CD4-positive, alpha-beta T cell treated with Interleukin-6 for 4 hours (primary cell): ENCODE measurements around the gene LHFPL2.

Experiments used
- DNase-seq: peaks from one replicate; pipeline ENCODE4 v3.0.0-alpha.2; 2020; ENCODE audit warnings: mixed read lengths

LHFPL2 gene

GRCh38 chr5:78514427-78515330, 133.9 kb downstream of the LHFPL2 start:
- no peak for DNase-seq

- DNase-seq = no peak
These were observed 135.1 kb downstream of the LHFPL2 start for GRCh38 chr5:78513441-78513840.

- no peak for DNase-seq
These were observed 136.1 kb downstream of the LHFPL2 start for GRCh38 chr5:78512435-78512834.

DNA sequence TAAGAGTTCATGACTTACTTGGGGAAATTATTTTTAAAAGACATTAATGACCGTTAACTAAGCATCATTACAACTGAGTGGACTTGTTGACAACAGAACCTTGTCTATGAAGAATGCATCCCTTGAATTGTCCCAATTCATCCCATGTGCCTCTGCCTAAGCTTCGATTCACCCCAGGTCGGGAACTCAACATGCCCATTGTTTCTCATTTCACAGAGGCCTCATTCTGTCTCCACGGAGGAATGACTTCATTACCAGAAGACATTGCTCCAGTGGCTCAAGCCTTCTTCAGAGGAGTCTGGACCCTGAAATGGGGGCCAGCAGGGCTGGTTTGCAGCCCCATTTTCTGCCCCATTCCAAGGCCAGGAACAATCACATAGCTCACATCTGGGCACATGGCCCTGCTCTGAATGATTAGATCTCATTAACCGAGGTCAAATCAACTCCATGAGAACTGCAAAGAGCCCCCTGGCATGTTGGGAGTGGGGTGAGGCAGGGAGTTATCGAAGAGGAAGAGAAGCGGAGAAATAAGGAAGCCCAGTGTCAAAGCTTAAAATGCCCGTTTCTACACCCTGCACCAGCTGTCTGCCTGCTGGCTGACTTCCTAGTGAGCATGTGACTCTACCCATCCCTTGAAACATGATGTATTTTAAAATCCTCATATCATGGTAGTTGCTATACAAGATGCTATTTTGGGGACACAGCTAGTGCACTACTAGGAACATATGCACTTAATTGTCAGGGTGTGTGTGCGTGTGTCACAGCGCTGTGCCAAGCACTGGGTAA, 137.3 kb downstream of the LHFPL2 start:
- no peak for DNase-seq

DNA sequence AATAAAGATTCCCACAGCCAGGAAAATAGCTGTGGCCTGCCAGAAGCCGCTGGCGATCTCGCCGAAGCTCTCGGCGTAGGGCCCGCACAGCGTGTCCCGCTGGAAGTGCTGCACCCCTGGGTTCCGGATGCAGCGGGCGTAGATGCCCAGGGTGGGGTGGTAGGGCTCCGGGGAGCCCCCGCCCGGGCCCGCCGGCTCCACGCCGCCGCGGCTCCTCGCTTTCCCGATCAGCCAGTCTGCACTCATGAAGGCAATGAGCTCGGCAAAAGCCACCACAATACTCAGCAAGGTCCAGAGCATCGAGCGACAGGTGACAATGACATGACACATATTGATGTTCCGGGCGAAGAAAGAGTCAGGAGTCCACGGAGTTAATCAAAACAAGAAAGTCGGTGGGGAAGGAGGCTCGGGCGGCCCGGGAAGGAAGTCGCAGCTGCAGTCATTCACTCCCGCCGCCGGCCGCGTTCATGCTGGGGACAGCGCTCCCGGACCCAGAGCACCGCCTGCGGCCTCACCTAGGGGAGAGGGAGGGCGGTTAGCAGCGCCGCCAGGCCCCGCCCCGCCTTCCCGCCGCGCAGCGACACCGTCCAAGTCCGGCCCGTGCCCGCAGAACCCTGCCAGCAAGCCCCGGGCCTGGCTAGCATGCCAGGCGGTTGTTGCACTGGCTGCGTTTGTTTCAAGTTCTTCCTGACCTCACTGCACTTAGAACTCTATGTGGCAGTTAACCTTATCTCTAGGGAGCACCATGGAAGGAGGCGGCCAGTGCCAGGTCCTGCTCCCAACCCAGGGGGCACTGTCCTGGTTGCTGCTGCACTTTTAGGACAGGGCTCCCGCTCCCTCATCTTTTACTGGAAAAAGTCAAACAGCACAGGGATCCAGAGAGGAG, 138.4 kb downstream of the LHFPL2 start:
- DNase-seq = peak; percentile 36

GRCh38 chr5:78509145-78509865, 139.3 kb downstream of the LHFPL2 start:
- no peak for DNase-seq

- DNase-seq = no peak
These were observed 140.3 kb downstream of the LHFPL2 start for GRCh38 chr5:78508186-78508765.

- no peak for DNase-seq
These were observed 141.0 kb downstream of the LHFPL2 start for GRCh38 chr5:78507531-78507930.

DNA sequence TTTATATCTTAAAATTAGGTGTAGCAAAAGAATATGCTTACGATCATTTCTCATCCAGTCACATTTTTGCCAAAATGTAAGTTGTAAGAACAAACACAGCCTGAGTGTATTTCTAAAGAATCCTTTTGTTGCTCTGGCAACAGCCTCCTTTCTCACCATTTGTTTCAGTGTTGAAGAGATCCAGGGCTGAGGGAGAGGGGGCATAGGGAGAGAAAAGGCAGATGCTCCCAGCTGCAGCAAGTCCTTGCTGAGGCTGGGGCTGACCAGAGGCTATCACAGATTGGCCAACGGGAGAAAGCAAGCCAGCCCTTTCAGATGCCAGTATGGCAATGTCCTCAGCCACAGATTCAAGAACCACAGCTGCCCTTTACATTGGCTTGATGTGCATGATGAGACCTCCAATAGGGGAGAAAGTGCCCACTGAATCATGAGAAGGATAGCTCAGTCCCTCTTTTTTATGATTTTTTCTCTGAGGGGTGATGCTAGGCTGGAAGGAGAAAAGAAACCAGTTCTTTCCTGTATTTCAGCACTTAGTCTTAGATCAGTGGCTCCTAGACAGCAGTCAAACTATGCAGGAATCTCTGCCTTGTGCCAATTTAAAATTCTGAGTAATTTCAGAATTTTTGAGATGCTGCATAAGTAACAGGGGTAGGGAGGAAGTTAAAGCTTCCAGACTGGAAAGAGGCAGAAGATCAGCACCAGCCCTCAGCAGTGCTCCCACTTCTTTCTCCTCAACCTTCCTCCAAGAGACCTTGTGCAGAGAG, 142.1 kb downstream of the LHFPL2 start:
- DNase-seq = no peak

DNA sequence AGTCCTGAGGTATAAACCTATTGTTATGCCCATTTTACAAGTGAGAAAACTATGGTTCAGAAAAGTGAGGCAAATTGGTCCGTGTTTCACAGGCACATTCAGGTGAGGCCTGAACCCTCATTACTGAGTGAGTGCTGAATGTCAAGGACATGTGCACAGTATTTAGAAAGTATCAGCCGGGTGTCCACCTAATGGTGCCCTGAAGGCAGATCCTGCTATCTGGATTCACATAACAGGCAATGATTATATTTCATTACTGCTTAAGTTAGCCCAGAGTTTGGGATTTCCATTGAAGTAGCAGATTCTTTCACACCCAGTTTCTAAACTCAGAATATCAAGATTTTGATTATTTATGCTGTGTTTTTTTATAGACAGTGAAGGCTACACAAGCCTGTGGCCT, 142.7 kb downstream of the LHFPL2 start:
- no peak for DNase-seq

DNA sequence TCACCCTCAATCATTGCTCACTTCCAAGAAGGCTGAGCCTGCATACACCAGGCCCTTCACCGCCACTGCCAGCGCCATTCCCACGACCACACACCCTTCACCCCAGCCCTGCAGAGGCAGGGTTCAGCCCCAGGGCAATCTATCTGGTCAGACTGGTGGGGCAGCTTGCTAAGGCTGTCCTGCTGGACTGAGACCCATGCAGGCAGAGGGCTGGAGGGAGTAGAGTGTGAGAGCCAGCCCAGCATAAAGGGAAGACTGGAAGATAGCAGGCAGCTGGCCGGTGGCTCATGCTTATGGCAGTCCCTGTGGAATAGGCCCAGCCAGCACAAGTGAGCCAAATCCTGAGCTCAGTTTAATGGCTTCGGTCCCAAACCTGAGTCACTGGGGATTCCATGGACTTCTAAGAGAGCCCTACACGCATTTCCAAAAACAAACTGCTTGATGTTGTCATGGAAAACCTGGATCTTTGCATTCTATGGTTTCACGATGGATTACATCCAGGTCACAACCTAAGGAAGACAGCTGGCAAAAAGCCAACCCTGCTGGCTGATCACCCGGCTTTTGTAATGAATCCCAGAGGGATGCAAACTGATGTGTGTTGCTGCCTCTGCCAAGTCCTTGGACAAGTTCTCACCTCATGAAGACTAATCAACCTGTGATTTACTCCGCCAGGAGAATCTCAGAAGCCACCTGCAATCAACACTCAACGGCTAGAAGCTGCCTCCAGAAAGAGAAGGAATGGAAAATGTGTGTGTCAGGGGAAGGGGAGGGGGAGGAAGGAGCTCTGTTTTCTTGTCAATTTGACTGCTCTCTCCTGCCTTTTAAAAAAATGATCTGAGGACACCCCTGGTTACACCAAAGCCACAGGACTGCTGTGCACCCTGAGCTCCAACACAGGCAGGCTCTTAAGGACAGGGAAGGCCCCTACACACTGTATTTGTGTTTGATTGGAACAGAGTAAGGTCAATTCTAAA, 143.6 kb downstream of the LHFPL2 start:
- no peak for DNase-seq

DNA sequence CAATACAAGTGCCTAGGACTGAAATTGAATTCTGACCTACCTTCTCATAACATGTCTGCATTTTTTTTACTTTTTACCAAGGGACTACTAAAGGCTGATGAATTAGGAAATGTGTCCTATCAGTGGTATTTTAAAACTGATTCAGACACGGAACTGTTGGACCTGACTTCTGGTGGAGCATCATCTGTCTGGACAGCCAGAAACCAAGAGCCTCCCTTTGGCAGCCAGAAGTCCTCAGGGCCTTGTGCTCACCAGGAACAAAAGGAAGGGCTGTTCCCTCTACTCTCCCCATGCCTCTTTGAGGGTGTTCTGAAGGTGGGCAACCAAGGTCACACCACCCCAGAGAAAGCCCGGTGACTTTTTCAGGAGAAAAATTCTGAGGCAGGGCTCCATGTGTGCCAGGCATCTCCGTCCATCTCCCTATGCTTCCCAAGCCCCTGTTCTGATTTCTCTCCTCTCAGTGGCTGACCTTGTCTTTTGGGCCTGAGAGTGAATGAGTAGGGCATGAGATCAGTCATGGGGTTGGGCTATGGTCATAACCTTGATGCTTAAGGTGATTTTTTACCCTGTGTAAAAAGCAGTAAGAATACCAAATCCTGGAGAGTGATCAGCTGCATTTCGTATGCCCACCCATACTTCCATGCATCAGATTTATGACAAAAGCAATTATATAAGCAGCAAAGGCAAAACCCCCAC, 144.5 kb downstream of the LHFPL2 start:
- DNase-seq = no peak

- DNase-seq = no peak
These were observed 146.9 kb downstream of the LHFPL2 start for GRCh38 chr5:78501411-78502352.

- no peak for DNase-seq
These were observed 147.7 kb downstream of the LHFPL2 start for GRCh38 chr5:78500871-78501270.

DNA sequence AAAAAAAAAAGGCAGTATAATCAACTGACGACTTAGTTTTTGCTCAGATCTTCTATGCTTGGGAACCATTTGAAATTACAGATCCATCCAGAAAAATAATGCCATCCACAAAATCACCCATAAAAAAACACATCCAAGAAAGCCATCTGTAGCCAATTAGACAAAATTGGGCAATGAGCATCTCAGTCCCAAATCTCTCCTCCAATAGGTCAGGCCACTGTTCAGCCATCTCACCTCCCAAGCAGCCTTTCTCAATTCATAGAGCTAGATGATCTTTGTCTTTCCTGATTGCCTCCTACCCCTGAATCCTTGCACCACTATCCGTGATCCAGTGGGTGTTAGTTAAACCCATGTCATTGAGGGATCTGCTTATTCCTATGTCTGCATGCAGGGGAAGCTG, 148.5 kb downstream of the LHFPL2 start:
- no peak for DNase-seq

DNA sequence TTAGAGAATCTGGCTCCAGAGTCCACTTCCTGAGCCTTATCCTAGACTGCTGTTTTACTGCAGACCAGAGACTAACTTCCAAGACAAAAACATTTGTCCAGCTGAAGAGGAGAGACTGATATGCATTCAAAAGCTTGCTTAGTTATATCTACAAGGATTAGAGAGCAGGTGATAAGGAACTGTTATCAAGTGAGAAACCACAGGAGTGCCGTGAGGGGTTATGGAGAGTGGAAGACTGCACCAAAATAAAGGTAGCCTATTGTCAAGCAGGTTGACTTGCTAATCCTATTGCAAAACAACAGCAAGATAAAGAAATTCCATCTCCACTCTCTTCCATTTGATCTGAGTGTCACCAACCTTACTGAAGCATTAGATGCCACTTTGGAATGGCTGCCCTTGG, 149.1 kb downstream of the LHFPL2 start:
- no peak for DNase-seq

- DNase-seq = no peak
These were observed 150.7 kb downstream of the LHFPL2 start for GRCh38 chr5:78497573-78498533.
